K562 (cell line): ENCODE results near the gene ICAM1. TPM values are rescaled to one million over a fixed set of nuclear protein-coding genes. Genes with fewer than 3 reads are reported as not detected.

Experiments
- ATAC-seq: fragments of 200-7000 bp; cut with Tn5 transposase; 3 replicates; pipeline ENCODE4 v1.9.1; 2020; ENCODE audit warnings: moderate library complexity
- BruUV-seq: library from RNA; stranded (reverse); fragments of 400-500 nt; replicated peaks from 2 replicates; lab custom pipeline; 2021; lab: Mats Ljungman, UMichigan
- CTCF ChIA-PET: fragments of 300-600 bp; formaldehyde crosslinking; extraction: SDS; loops from one replicate; lab custom pipeline; 2021; ENCODE audit warnings: low intra/inter-chr PET ratio; lab: Yijun Ruan, JAX
- POLR2A ChIA-PET: fragments of 300-600, 350-650 bp; sonication (Branson Sonifier 250); formaldehyde crosslinking; extraction: SDS; loops from one replicate; lab custom pipeline; 2021; ENCODE audit warnings: antibody characterized with exemption, inconsistent platforms; lab: Yijun Ruan, JAX
- DNase-seq, 4 experiments: peaks; one replicate each; pipeline versions ENCODE4 v3.0.0 to v3.0.0-alpha.2; 2011 to 2018; ENCODE audit warnings: low spot score in 3 of 4, mixed read lengths in 3 of 4; ENCODE audit errors: extremely low read depth in 1 of 4
- FAIRE-seq: peaks from 2 replicates; lab custom pipeline; 2011; peaks lifted over from hg19 to GRCh38; lab: Jason Lieb, UNC
- H2AFZ ChIP-seq: 2 replicates; pipeline ENCODE4 v1.6.0; 2011; ENCODE audit warnings: low read depth, low read length, control low read depth, inconsistent platforms
- H3K27ac ChIP-seq: fragments of 200-600 bp; 3 replicates; pipeline ENCODE4 v1.8.0; 2011; ENCODE audit warnings: low read depth, mild to moderate bottlenecking, control low read depth, inconsistent platforms, low read length, moderate library complexity, mixed read lengths; ENCODE audit errors: extremely low read depth
- H3K27me3 ChIP-seq, 2 experiments: fragments of 300-600 bp in 1 of 2; 2 replicates in 1 of 2; 3 replicates in 1 of 2; pipeline versions ENCODE4 v1.6.0 to v1.8.0; 2011; ENCODE audit warnings: inconsistent platforms in 2 of 2, low read length in 2 of 2, mild to moderate bottlenecking in 1 of 2, mixed read lengths in 1 of 2, moderate library complexity in 1 of 2; ENCODE audit not compliant: control insufficient read depth in 2 of 2, insufficient read depth in 2 of 2
- H3K36me3 ChIP-seq: fragments of 300-600 bp; 3 replicates; pipeline ENCODE4 v1.8.0; 2011; ENCODE audit warnings: mild to moderate bottlenecking, low read length, inconsistent platforms; ENCODE audit not compliant: control insufficient read depth, insufficient read depth
- H3K4me1 ChIP-seq, 2 experiments: fragments of 200-600 bp in 1 of 2; replicated peaks in 1 of 2; 2 replicates in 1 of 2; 3 replicates in 1 of 2; pipeline versions ENCODE4 v1.5.1 to v1.8.0; 2011; ENCODE audit warnings: inconsistent platforms in 2 of 2, low read length in 2 of 2, mild to moderate bottlenecking in 1 of 2, mixed read lengths in 1 of 2, moderate library complexity in 1 of 2; ENCODE audit not compliant: control insufficient read depth in 2 of 2, insufficient read depth in 2 of 2
- H3K4me2 ChIP-seq: 2 replicates; pipeline ENCODE4 v1.6.1; 2011; ENCODE audit warnings: low read length, control low read depth, inconsistent platforms, mixed read lengths; ENCODE audit not compliant: insufficient read depth
- H3K4me3 ChIP-seq: fragments of 200-600 bp; sonication (generic), shearing (Covaris generic); 2 replicates; pipeline ENCODE4 v1.5.1; 2016; ENCODE audit warnings: control low read depth, inconsistent platforms
- H3K79me2 ChIP-seq: fragments of 200-600 bp; 3 replicates; pipeline ENCODE4 v1.8.0; 2011; ENCODE audit warnings: low read length, inconsistent platforms; ENCODE audit not compliant: control insufficient read depth, insufficient read depth
- H3K9ac ChIP-seq, 2 experiments: 2 replicates each; pipeline versions ENCODE4 v1.6.0 to v1.6.1; 2011; ENCODE audit warnings: low read depth in 2 of 2, low read length in 2 of 2, control low read depth in 1 of 2, inconsistent platforms in 1 of 2, mild to moderate bottlenecking in 1 of 2, mixed read lengths in 1 of 2; ENCODE audit not compliant: insufficient read depth in 1 of 2
- H3K9me1 ChIP-seq: one replicate; pipeline ENCODE4 v1.6.0; 2011; ENCODE audit warnings: inconsistent platforms, mild to moderate bottlenecking, low read length, moderate library complexity; ENCODE audit not compliant: control insufficient read depth, insufficient read depth
- H3K9me3 ChIP-seq: replicated peaks from 2 replicates; pipeline ENCODE4 v1.5.1; 2011; ENCODE audit warnings: low read depth, low read length, inconsistent platforms; ENCODE audit not compliant: control insufficient read depth, insufficient read depth
- H4K20me1 ChIP-seq: replicated peaks from 2 replicates; pipeline ENCODE4 v1.6.1; 2011; ENCODE audit warnings: low read length, inconsistent platforms, mixed read lengths; ENCODE audit not compliant: control insufficient read depth, insufficient read depth
- BCOR ChIP-seq: fragments of 450-650 bp; IDR thresholded peaks from 2 replicates; pipeline ENCODE4 v1.6.1; 2016
- ETS1 ChIP-seq: conservative IDR thresholded peaks from 2 replicates; pipeline ENCODE4 v1.6.1; 2011; ENCODE audit warnings: low read depth, mild to moderate bottlenecking, low read length; ENCODE audit not compliant: control insufficient read depth
- HCFC1 ChIP-seq: IDR thresholded peaks from 2 replicates; pipeline ENCODE4 v1.6.1; 2012; ENCODE audit warnings: low read depth, low read length, improper control_type of control experiment
- MCM5 ChIP-seq: fragments of 450-650 bp; IDR thresholded peaks from 2 replicates; pipeline ENCODE4 v1.6.1; 2016; ENCODE audit warnings: low read depth
- MTA3 ChIP-seq: fragments of 450-650 bp; formaldehyde crosslinking; IDR thresholded peaks from 2 replicates; pipeline ENCODE4 v1.6.1; 2017; ENCODE audit warnings: mild to moderate bottlenecking, borderline replicate concordance
- MTF1 ChIP-seq: fragments of 250-450 bp; sonication (Bioruptor Pico); IDR thresholded peaks from 2 replicates; pipeline ENCODE4 v1.9.0; 2021; ENCODE audit warnings: moderate library complexity, mild to moderate bottlenecking, inconsistent platforms, borderline replicate concordance
- NCOA4 ChIP-seq: fragments of 450-650 bp; IDR thresholded peaks from 2 replicates; pipeline ENCODE4 v1.6.1; 2018; ENCODE audit warnings: mild to moderate bottlenecking; ENCODE audit not compliant: partially characterized antibody
- PTTG1 ChIP-seq: fragments of 450-650 bp; IDR thresholded peaks from 2 replicates; pipeline ENCODE4 v1.6.1; 2016; ENCODE audit warnings: low read depth, mild to moderate bottlenecking, missing genetic modification characterization, missing compliant biosample characterization
- RB1 ChIP-seq: fragments of 450-650 bp; IDR thresholded peaks from 2 replicates; pipeline ENCODE4 v1.6.1; 2017; ENCODE audit warnings: low read depth, mild to moderate bottlenecking
- ZBED1 ChIP-seq: IDR thresholded peaks from 2 replicates; pipeline ENCODE4 v1.6.1; 2014
- ZEB2 ChIP-seq: fragments of 450-650 bp; IDR thresholded peaks from 2 replicates; pipeline ENCODE4 v1.6.1; 2016
- ZNF12 ChIP-seq: sonication (generic); formaldehyde crosslinking; IDR thresholded peaks from 2 replicates; pipeline ENCODE4 v1.4.0; 2020; ENCODE audit warnings: mild to moderate bottlenecking, missing genetic modification reagents
- ZNF212 ChIP-seq: fragments of 450-650 bp; formaldehyde crosslinking; IDR thresholded peaks from 2 replicates; pipeline ENCODE4 v1.4.0; 2020; ENCODE audit warnings: mild to moderate bottlenecking
- ZNF24 ChIP-seq: fragments of 450-650 bp; IDR thresholded peaks from 2 replicates; pipeline ENCODE4 v1.6.1; 2016
- ZNF766 ChIP-seq: fragments of 200-800 bp; sonication (Bioruptor generic); conservative IDR thresholded peaks from 2 replicates; pipeline ENCODE4 v1.6.1; 2016; ENCODE audit warnings: missing genetic modification characterization, missing compliant biosample characterization
- WGBS: fragments of 100-300 bp; shearing (Covaris generic); methylation state at CpG from one replicate; pipeline ENCODE4 v1.1.6; 2016; ENCODE audit warnings: low coverage, mixed read lengths; ENCODE audit not compliant: insufficient coverage; ENCODE audit errors: missing lambda C conversion rate; 5-methylcytosine and 5-hydroxymethylcytosine counted together
- in situ Hi-C: fragments of 300-500 bp; cut with MboI; formaldehyde crosslinking; loops from 4 replicates; pipeline ENCODE4 v1.15.0; 2018; ENCODE audit warnings: inconsistent platforms, mixed read lengths
- intact Hi-C: fragments of 100-400 bp; cut with micrococcal nuclease; formaldehyde crosslinking; loops from 2 replicates; pipeline ENCODE4 v1.14.2; 2022
- polyA plus RNA-seq, 8 experiments: library from polyadenylated mRNA; depleted of rRNA in 4 of 8; stranded (reverse) in 5 of 8; unstranded in 3 of 8; fragments of >200 nt; fragmentation: Nextera tagmentation in 2 of 8; fragmentation: Illumina TruSeq in 1 of 8; extraction: Ambion mirVana in 2 of 8; extraction: Trizol in 1 of 8; gene quantifications; 2 replicates each; pipeline versions ENCODE4 v1.2.1 to v1.2.3, GENCODE V29; 2011 to 2014; ENCODE audit warnings: inconsistent platforms in 1 of 8, missing spikeins in 1 of 8
- total RNA-seq, 7 experiments: library from RNA; depleted of rRNA in 6 of 7; stranded (reverse); fragments of >200 nt in 6 of 7; fragmentation: Illumina TruSeq in 2 of 7; extraction: Trizol in 2 of 7; gene quantifications; 2 replicates each; pipeline versions ENCODE4 v1.2.1 to v1.2.3, GENCODE V29; 2011 to 2021; ENCODE audit warnings: low replicate concordance in 1 of 7
- TF ChIP-seq, protein P1 (sequence below): fragments of 450-650 bp; conservative IDR thresholded peaks from 2 replicates; pipeline ENCODE4 v1.6.1; 2016; ENCODE audit warnings: missing genetic modification characterization, low read depth, mild to moderate bottlenecking, control low read depth, missing compliant biosample characterization
- TF ChIP-seq, protein P2 (sequence below): fragments of 450-650 bp; formaldehyde crosslinking; IDR thresholded peaks from 2 replicates; pipeline ENCODE4 v1.4.0; 2022; ENCODE audit warnings: missing genetic modification characterization

The ICAM1 gene
- total and polyA plus RNA-seq, 9 of the 15 experiments (the other 6 are each of a cell fraction or from before 2014, with no cell fraction given): 2.3 to 24.4 (median 13.4) TPM

- no peak for ATAC-seq
- no peak for DNase-seq
- Histone ChIP-seq H3K27ac (no peak overlapping the region), H2AFZ (no peak overlapping the region), H3K4me3 (no peak overlapping the region), H3K9me1 (no peaks in the 10 kb centered on the region), H3K4me1 (peaks cover 5 to 31% of the 10 kb centered on the region in 2 experiments; a peak in 3 of 5 replicates), H3K36me3 (peaks cover 21% of the 10 kb centered on the region), H3K9me3 (no peaks in the 10 kb centered on the region), H3K4me2 (no peak overlapping the region), H4K20me1 (no peaks in the 10 kb centered on the region; the same call in 1 of the 2 replicates), H3K79me2 (no peaks in the 10 kb centered on the region), H3K27me3 (no peaks in the 10 kb centered on the region), H3K9ac (no peak overlapping the region)
- 58% methylated on average over 4 of the region's 7 CpGs for WGBS
- in situ Hi-C loops (no loop called here), intact Hi-C loops (no loop called here)
- no TSS peak for BruUV-seq
- ChIA-PET POLR2A (interaction anchor here (0.6 to 1.3 kb wide), 2 partner anchors 117 to 126 kb away, joined by 3 to 5 read pairs; no protein-coding TSS in a partner anchor), CTCF (interaction anchor here (1.7 kb wide), 1 partner anchor 127 kb away, joined by 5 read pairs; no protein-coding TSS in a partner anchor)
- no peak for TF ChIP-seq ZNF766 (CRISPR knock-in tag)
- TF ChIP-seq BCOR: no peak
- TF ChIP-seq NCOA4: no peak
- TF ChIP-seq, protein P1, sequence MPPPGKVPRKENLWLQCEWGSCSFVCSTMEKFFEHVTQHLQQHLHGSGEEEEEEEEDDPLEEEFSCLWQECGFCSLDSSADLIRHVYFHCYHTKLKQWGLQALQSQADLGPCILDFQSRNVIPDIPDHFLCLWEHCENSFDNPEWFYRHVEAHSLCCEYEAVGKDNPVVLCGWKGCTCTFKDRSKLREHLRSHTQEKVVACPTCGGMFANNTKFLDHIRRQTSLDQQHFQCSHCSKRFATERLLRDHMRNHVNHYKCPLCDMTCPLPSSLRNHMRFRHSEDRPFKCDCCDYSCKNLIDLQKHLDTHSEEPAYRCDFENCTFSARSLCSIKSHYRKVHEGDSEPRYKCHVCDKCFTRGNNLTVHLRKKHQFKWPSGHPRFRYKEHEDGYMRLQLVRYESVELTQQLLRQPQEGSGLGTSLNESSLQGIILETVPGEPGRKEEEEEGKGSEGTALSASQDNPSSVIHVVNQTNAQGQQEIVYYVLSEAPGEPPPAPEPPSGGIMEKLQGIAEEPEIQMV (tag): no peak
- no peak for TF ChIP-seq PTTG1 (tag)
- TF ChIP-seq ZNF24: peak; percentile 85; the same call in 1 of the 2 replicates
- TF ChIP-seq HCFC1: no peak
- TF ChIP-seq, protein P2, sequence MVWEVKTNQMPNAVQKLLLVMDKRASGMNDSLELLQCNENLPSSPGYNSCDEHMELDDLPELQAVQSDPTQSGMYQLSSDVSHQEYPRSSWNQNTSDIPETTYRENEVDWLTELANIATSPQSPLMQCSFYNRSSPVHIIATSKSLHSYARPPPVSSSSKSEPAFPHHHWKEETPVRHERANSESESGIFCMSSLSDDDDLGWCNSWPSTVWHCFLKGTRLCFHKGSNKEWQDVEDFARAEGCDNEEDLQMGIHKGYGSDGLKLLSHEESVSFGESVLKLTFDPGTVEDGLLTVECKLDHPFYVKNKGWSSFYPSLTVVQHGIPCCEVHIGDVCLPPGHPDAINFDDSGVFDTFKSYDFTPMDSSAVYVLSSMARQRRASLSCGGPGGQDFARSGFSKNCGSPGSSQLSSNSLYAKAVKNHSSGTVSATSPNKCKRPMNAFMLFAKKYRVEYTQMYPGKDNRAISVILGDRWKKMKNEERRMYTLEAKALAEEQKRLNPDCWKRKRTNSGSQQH (CRISPR knock-in tag): no peak
- no peak for TF ChIP-seq ZBED1
- no peak for TF ChIP-seq ZNF212 (CRISPR knock-in tag)
- no peak for TF ChIP-seq ZEB2
- peak; percentile 26; the same call in 1 of the 2 replicates for TF ChIP-seq ZNF12
- TF ChIP-seq MCM5: no peak
- no peak for TF ChIP-seq MTF1
- TF ChIP-seq RB1: no peak
- TF ChIP-seq ETS1: no peak
- no peak for TF ChIP-seq MTA3
- no peak for FAIRE-seq
Observed at GRCh38 chr19:10262771-10263170, 8.1 kb upstream of the ICAM1 start.
